Upper lobe of left lung (tissue), 4 donors: ENCODE measurements around the gene SRCAP.

ENCODE experiments used
- EP300 ChIP-seq, 4 donors: sonication (generic); formaldehyde crosslinking; IDR thresholded peaks; one replicate each; pipeline ENCODE4 v1.5.1; 2017; ENCODE audit warnings: antibody characterized with exemption in 4 of 4, control low read depth in 2 of 4
- POLR2A ChIP-seq, 4 donors: fragments of 450-650 bp; IDR thresholded peaks; one replicate each; pipeline ENCODE4 v1.5.1; 2016 to 2017; ENCODE audit warnings: antibody characterized with exemption in 4 of 4, mild to moderate bottlenecking in 2 of 4
- POLR2AphosphoS5 ChIP-seq, 2 donors: sonication (generic); formaldehyde crosslinking; IDR thresholded peaks; one replicate each; pipeline ENCODE4 v1.5.1; 2017; ENCODE audit warnings: antibody characterized with exemption in 2 of 2
- TF ChIP-seq, protein P1 (sequence below), 6 experiments: fragments of 450-650 bp in 4 of 6; fragments of 200-600 bp in 2 of 6; sonication (generic) in 2 of 6; IDR thresholded peaks; one replicate each; pipeline ENCODE4 v1.5.1; 2016 to 2019; ENCODE audit warnings: antibody characterized with exemption in 6 of 6

DNA sequence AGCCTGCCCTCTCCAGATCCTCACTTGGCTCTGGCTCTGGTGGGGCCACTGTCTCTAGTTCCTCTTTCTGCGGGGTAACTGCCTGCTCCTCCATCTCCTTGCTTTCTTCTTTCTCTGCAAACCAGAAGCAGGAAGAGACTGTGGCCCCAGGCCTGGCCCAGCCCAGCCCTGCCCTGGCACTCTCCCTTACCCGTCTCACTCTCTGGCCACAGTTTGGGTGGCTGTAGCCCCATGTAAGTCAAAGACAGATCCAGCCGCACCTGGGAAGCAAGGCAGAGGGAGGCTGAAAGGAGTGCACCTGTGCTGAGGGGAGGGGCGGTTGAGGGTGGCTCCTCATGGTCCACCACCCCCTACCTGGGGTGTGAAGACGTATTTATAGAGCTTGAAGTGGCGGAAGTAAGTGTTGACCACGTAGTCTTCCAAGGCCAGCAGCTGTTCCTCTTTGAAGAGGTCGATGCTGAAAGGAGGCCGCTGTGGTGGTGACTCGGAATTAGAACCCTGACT lies 60.1 kb downstream of the SRCAP start:
- TF ChIP-seq, protein P1, sequence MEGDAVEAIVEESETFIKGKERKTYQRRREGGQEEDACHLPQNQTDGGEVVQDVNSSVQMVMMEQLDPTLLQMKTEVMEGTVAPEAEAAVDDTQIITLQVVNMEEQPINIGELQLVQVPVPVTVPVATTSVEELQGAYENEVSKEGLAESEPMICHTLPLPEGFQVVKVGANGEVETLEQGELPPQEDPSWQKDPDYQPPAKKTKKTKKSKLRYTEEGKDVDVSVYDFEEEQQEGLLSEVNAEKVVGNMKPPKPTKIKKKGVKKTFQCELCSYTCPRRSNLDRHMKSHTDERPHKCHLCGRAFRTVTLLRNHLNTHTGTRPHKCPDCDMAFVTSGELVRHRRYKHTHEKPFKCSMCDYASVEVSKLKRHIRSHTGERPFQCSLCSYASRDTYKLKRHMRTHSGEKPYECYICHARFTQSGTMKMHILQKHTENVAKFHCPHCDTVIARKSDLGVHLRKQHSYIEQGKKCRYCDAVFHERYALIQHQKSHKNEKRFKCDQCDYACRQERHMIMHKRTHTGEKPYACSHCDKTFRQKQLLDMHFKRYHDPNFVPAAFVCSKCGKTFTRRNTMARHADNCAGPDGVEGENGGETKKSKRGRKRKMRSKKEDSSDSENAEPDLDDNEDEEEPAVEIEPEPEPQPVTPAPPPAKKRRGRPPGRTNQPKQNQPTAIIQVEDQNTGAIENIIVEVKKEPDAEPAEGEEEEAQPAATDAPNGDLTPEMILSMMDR (IDR thresholded peaks at IDR 0.05) = no peak
- TF ChIP-seq POLR2A (IDR thresholded peaks at IDR 0.05) = no peak
- TF ChIP-seq EP300 (IDR thresholded peaks at IDR 0.05) = no peak
- no peak for TF ChIP-seq POLR2AphosphoS5 (IDR thresholded peaks at IDR 0.05)
